Calu3 (cell line): ENCODE data around the gene CENPB. TPM values are rescaled to one million over a fixed set of nuclear protein-coding genes. Genes with fewer than 3 reads are reported as not detected.

Experiments used
- BruUV-seq: library from RNA; stranded (reverse); fragments of 400-500 nt; replicated peaks from 2 replicates; lab custom pipeline; 2021; lab: Mats Ljungman, UMichigan
- CTCF ChIA-PET: fragments of 300-600 bp; sonication (Branson Sonifier 250); formaldehyde crosslinking; loops from one replicate; lab custom pipeline; 2022; ENCODE audit warnings: antibody characterized with exemption; lab: Charles Lee
- DNase-seq: peaks from one replicate; pipeline ENCODE4 v3.0.0; 2022
- H3K27ac Mint-ChIP-seq: one replicate; pipeline ENCODE4 v1.8.0; 2022; ENCODE audit warnings: mixed read lengths; ENCODE audit not compliant: unreplicated experiment
- H3K27me3 Mint-ChIP-seq: one replicate; pipeline ENCODE4 v1.8.0; 2022; ENCODE audit warnings: mixed read lengths; ENCODE audit not compliant: unreplicated experiment
- H3K36me3 Mint-ChIP-seq: one replicate; pipeline ENCODE4 v1.8.0; 2022; ENCODE audit warnings: mild to moderate bottlenecking, moderate library complexity, mixed read lengths; ENCODE audit not compliant: insufficient read depth, unreplicated experiment
- H3K4me1 Mint-ChIP-seq: one replicate; pipeline ENCODE4 v1.8.0; 2022; ENCODE audit warnings: mild to moderate bottlenecking, low read depth, mixed read lengths; ENCODE audit not compliant: unreplicated experiment
- H3K4me3 Mint-ChIP-seq: one replicate; pipeline ENCODE4 v1.8.0; 2022; ENCODE audit warnings: mild to moderate bottlenecking, low read depth, moderate library complexity, mixed read lengths; ENCODE audit not compliant: unreplicated experiment
- H3K9me3 Mint-ChIP-seq: one replicate; pipeline ENCODE4 v1.8.0; 2022; ENCODE audit warnings: low read depth, mixed read lengths; ENCODE audit not compliant: unreplicated experiment
- CTCF ChIP-seq: fragments of 200-600 bp; IDR thresholded peaks from one replicate; pipeline ENCODE4 v1.8.0; 2022; ENCODE audit warnings: antibody characterized with exemption; ENCODE audit not compliant: unreplicated experiment
- intact Hi-C: fragments of 100-400 bp; cut with micrococcal nuclease; formaldehyde crosslinking; loops from one replicate; pipeline ENCODE4 v1.10.0; 2022; ENCODE audit not compliant: unreplicated experiment
- total RNA-seq: library from RNA; stranded (reverse); gene quantifications from 2 replicates; pipeline ENCODE4 v1.2.3, GENCODE V29; 2022

The CENPB gene
- total RNA-seq, 1 experiment from 2014 or later: 44.9 TPM

- CTCF ChIA-PET: no interaction called here
- no peak for TF ChIP-seq CTCF
- H3K4me1 Mint-ChIP-seq: peaks cover 20% of the 10 kb centered on the region
- peaks cover 40% of the 10 kb centered on the region for H3K36me3 Mint-ChIP-seq
- peaks cover 30% of the 10 kb centered on the region for H3K27me3 Mint-ChIP-seq
- no TSS peak for BruUV-seq
- intact Hi-C loops: no loop called here
- H3K27ac Mint-ChIP-seq: no peak overlapping the region
- DNase-seq: no peak
- H3K4me3 Mint-ChIP-seq: peak overlapping the region; percentile 64
- H3K9me3 Mint-ChIP-seq: no peaks in the 10 kb centered on the region
Observed at GRCh38 chr20:3778976-3779375, 7.6 kb downstream of the CENPB start.

GRCh38 chr20:3777716-3778629, 8.6 kb downstream of the CENPB start:
- CTCF ChIA-PET: interaction anchor here (1.1 kb wide), 1 partner anchor 10 kb away, joined by 5 read pairs; the partner anchor contains the start of gene ADISSP
- Mint-ChIP-seq H3K4me1 (peaks cover 11% of the 10 kb centered on the region), H3K4me3 (peak overlapping the region; percentile 64), H3K27me3 (peaks cover 30% of the 10 kb centered on the region), H3K27ac (no peak overlapping the region), H3K36me3 (peaks cover 31% of the 10 kb centered on the region), H3K9me3 (no peaks in the 10 kb centered on the region)
- DNase-seq: peak; percentile 39
- no peak for TF ChIP-seq CTCF
- BruUV-seq: no TSS peak
- intact Hi-C loops: no loop called here

- no peak for TF ChIP-seq CTCF
- Mint-ChIP-seq H3K36me3 (peaks cover 26% of the 10 kb centered on the region), H3K27me3 (peaks cover 30% of the 10 kb centered on the region), H3K27ac (no peak overlapping the region), H3K4me1 (peaks cover 10% of the 10 kb centered on the region), H3K4me3 (peak overlapping the region; percentile 64), H3K9me3 (no peaks in the 10 kb centered on the region)
- DNase-seq: no peak
- CTCF ChIA-PET: no interaction called here
- intact Hi-C loops: no loop called here
- no TSS peak for BruUV-seq
Observed at GRCh38 chr20:3777381-3777715, 9.2 kb downstream of the CENPB start.

DNA sequence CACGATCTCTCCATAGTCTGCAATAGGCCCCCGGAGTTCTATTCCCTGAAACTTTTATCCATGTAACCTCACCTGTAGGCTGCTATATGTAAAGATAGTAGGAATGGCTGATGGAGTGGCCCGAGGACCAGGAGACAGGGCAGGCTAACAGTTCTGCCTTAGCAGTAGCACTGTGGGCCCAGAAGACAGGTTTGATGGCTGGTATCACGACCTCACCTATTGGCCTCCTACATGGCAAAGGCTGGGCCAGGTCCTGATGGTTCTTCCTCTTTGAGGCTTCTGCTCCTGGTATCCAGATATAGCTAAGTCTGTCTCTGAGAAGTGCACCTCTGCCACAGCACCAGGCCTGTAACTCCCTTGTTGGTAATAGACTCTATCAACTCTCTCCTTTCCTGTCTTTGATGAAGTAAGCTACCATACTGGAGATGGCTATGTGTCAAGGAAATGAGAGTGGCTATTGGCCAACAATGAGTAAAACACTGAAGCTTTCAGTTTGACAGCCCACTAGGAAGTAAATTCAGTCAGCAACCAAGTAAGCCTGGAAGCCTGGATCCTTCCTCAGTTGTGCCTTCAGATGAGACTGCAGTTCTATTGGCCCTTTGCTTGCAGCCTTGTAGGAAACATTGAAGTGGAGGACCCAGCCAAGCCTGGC, 11.0 kb downstream of the CENPB start:
- no peak for TF ChIP-seq CTCF
- Mint-ChIP-seq H3K27me3 (peaks cover 26% of the 10 kb centered on the region), H3K4me1 (peaks cover 5% of the 10 kb centered on the region), H3K27ac (no peak overlapping the region), H3K36me3 (peaks cover 8% of the 10 kb centered on the region), H3K9me3 (no peaks in the 10 kb centered on the region), H3K4me3 (no peak overlapping the region)
- no TSS peak for BruUV-seq
- CTCF ChIA-PET: no interaction called here
- intact Hi-C loops: no loop called here
- DNase-seq: no peak
